ENCODE results near the gene RPS13.
"Not testable (repeated sequence)": the region's sequence is repeated elsewhere in the genome, so short reads cannot be mapped to it uniquely, and the experiment has no call there.

The RPS13 gene

DNA sequence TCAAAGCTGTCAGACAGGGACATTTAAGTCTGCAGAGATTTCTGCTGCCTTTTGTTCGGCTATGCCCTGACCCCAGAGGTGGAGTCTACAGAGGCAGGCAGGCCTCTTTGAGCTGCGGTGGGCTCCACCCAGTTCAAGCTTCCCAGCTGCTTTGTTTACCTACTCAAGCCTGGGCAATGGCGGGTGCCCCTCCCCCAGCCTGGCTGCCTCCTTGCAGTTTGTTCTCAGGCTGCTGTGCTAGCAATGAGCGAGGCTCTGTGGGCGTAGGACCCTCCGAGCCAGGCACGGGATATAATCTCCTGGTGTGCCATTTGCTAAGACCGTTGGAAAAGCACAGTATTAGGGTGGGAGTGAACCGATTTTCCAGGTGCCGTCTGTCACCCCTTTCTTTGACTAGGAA is 43.4 kb downstream of the RPS13 start:
- DNase-seq: not testable (repeated sequence)

- DNase-seq: no peak
These were observed 50.9 kb downstream of the RPS13 start for GRCh38 chr11:17026487-17027082.

DNA sequence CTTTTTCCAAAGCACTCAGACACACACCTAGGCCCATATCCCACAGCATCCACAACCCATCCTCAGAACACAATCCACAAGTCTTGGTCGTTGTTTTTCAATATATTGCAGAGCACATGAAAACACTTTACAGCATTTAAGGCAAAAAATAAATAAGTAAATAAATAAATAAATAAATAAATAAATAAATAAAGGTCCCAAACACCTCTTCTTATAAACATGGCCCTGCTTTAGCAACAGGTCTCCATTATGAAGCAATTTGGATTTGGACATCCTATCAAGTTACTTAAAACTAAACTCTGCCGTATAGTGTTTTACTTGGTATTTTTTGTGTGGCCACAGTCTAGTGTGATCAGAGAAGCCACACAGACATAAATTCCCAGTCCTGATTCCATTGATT is 52.5 kb downstream of the RPS13 start:
- no peak for DNase-seq

Measured in NCI-H526 (cell line).